GM10266 (cell line): Measurements from ENCODE around the gene TMEM42.
"Not testable (repeated sequence)": the region's sequence is repeated elsewhere in the genome, so short reads cannot be mapped to it uniquely, and the experiment has no call there.

ENCODE experiments used
- DNase-seq: peaks from one replicate; pipeline ENCODE4 v3.0.0; 2012; ENCODE audit errors: extremely low spot score
- CTCF ChIP-seq: IDR thresholded peaks from 2 replicates; pipeline ENCODE4 v1.5.1; 2012; ENCODE audit warnings: mild to moderate bottlenecking, low read depth; ENCODE audit not compliant: control insufficient read depth, insufficient read depth; ENCODE audit errors: missing control alignments

The TMEM42 gene

GRCh38 chr3:44832032-44832431, 29.7 kb upstream of the TMEM42 start:
- DNase-seq, result no peak
- TF ChIP-seq CTCF, result no peak

- TF ChIP-seq CTCF, result no peak
- no peak for DNase-seq
These were observed 28.7 kb upstream of the TMEM42 start for GRCh38 chr3:44832965-44833364.

GRCh38 chr3:44833394-44833793, 28.3 kb upstream of the TMEM42 start:
- no peak for DNase-seq
- TF ChIP-seq CTCF, result no peak

- no peak for TF ChIP-seq CTCF
- no peak for DNase-seq
These were observed 26.0 kb upstream of the TMEM42 start for GRCh38 chr3:44835684-44836083.

GRCh38 chr3:44842376-44842775, 19.3 kb upstream of the TMEM42 start:
- TF ChIP-seq CTCF, result no peak

GRCh38 chr3:44845528-44846520, 15.9 kb upstream of the TMEM42 start:
- DNase-seq, result no peak
- no peak for TF ChIP-seq CTCF

More at GRCh38 chr3:44842376-44842775, 19.3 kb upstream of the TMEM42 start:
- no peak for DNase-seq

GRCh38 chr3:44848634-44849033, 13.1 kb upstream of the TMEM42 start:
- no peak for TF ChIP-seq CTCF
- no peak for DNase-seq

GRCh38 chr3:44856663-44857062, 5.0 kb upstream of the TMEM42 start:
- DNase-seq, result not testable (repeated sequence)
